PFSK-1 (cell line): ENCODE measurements around the gene PIEZO1.

Experiments
- FOXP2 ChIP-seq: optimal IDR thresholded peaks from 2 replicates; pipeline ENCODE3; 2011; ENCODE audit warnings: borderline replicate concordance, control low read depth, inconsistent platforms; ENCODE audit not compliant: insufficient read depth; ENCODE audit errors: extremely low read length, extremely low read depth
- POLR2AphosphoS5 ChIP-seq: IDR thresholded peaks from 2 replicates; pipeline ENCODE4 v1.6.1; 2012; ENCODE audit warnings: low read depth, mild to moderate bottlenecking, control low read depth, low read length, moderate library complexity
- REST ChIP-seq, 2 experiments: IDR thresholded peaks; 2 replicates each; pipeline versions ENCODE4 v1.6.1 to v1.8.0; 2011 to 2012; ENCODE audit warnings: low read depth in 2 of 2, low read length in 2 of 2, control low read depth in 1 of 2, inconsistent platforms in 1 of 2, mild to moderate bottlenecking in 1 of 2, moderate library complexity in 1 of 2; ENCODE audit not compliant: insufficient read depth in 1 of 2

- TF ChIP-seq FOXP2 (no peak), POLR2AphosphoS5 (no peak), REST (IDR thresholded peaks at IDR 0.05; ENCODE audit: insufficient read depth in 1 of 2, low read depth in 2 of 2, low read length in 2 of 2) (no peak)
Observed at GRCh38 chr16:88796278-88796677, 11.3 kb upstream of the PIEZO1 start.
